GM18511 (cell line): ENCODE results near the gene CNOT4.
A peak's percentile ranks its signal among the peaks of the same experiment; 100 is the strongest.

Experiments used
- ATAC-seq: cut with Tn5 transposase; IDR thresholded peaks from one replicate; pipeline ENCODE4 v1.9.1; 2021; ENCODE audit warnings: mild to moderate bottlenecking, moderate library complexity; ENCODE audit not compliant: unreplicated experiment

Gene CNOT4, protein sequence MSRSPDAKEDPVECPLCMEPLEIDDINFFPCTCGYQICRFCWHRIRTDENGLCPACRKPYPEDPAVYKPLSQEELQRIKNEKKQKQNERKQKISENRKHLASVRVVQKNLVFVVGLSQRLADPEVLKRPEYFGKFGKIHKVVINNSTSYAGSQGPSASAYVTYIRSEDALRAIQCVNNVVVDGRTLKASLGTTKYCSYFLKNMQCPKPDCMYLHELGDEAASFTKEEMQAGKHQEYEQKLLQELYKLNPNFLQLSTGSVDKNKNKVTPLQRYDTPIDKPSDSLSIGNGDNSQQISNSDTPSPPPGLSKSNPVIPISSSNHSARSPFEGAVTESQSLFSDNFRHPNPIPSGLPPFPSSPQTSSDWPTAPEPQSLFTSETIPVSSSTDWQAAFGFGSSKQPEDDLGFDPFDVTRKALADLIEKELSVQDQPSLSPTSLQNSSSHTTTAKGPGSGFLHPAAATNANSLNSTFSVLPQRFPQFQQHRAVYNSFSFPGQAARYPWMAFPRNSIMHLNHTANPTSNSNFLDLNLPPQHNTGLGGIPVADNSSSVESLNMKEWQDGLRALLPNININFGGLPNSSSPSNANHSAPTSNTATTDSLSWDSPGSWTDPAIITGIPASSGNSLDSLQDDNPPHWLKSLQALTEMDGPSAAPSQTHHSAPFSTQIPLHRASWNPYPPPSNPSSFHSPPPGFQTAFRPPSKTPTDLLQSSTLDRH

DNA sequence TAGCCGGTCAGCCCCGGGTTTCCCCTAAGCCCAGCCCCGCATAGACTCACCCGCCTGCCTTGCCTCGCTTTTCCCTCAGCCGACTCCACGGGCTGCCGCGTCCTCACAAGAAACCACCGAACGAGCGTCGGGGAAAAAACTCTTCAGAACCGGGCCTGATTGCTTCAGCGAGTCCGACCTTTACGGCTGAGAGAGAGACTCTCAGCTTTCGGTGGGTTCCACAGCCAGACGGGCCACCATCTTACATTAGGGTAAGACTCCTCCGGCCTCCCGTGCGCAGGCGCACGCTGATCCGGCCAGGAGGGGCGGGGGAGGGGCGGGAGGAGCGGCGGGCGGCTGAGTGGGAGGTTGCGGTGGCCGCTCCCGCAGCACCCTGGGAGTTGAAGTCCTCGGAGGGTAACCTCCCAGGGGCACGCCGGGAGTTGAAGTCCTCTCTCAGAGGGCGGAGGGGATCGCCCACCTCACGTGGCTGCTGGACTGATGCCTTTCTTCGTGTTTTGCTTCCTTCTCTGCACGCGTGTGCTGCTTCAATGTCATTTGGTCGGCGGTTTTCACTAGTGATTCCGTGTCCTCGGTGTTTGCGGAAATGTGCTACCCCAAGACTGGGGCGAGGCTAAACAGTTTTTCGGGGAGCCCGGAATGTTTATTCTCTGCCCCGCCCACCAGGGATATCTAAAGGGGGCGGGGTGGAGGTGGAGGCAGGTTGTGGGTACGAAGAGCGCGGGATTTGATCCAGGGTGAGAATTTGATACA lies at the start of gene CNOT4:
Gene CNOT4 (minus strand): TSS at position 264 of the 753 bp plus-strand sequence. CDS start 71,771 bp downstream, outside the sequence.
- ATAC-seq, result peak; percentile 93

DNA sequence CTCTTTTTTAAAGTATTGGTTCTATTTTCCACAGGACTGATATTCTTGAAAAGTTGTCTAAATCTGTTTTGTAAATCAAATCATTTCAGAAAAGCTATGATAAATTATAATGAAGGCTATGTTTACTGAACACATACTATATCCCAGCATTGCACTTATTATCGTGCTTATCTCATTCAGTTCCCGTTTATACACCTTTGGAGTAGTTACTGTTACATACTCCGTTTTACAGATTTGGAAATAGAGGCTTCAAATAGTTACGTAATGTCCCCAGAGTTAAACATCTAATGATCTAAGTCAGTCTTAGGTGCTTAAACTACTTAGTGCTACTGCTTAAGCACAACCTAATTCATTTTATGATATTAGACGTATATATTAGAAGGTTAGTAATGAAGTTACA lies 49.0 kb upstream of the CNOT4 start:
- ATAC-seq, result no peak

DNA sequence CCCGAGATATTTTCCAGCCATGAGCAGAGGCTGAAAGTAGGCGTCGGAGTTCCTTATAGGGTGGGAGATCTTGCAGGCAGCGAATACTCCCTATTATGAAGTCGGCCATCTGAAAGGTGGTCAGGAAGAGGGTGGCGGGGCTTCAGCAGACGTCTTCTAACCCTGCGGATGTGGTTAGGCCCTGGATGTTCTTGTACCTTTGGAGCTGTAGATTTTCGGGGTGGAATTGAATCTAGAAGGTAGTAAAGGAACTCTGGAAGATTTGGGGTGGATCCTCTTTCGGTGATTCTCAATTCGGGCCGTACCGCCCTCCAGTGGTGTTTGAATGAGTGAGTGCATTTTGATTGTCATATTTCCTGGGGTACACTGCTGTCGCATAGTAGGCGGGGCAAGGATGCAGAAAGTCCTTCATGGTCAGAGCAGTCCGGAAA lies 48.5 kb upstream of the CNOT4 start:
- ATAC-seq, result peak; percentile 80

DNA sequence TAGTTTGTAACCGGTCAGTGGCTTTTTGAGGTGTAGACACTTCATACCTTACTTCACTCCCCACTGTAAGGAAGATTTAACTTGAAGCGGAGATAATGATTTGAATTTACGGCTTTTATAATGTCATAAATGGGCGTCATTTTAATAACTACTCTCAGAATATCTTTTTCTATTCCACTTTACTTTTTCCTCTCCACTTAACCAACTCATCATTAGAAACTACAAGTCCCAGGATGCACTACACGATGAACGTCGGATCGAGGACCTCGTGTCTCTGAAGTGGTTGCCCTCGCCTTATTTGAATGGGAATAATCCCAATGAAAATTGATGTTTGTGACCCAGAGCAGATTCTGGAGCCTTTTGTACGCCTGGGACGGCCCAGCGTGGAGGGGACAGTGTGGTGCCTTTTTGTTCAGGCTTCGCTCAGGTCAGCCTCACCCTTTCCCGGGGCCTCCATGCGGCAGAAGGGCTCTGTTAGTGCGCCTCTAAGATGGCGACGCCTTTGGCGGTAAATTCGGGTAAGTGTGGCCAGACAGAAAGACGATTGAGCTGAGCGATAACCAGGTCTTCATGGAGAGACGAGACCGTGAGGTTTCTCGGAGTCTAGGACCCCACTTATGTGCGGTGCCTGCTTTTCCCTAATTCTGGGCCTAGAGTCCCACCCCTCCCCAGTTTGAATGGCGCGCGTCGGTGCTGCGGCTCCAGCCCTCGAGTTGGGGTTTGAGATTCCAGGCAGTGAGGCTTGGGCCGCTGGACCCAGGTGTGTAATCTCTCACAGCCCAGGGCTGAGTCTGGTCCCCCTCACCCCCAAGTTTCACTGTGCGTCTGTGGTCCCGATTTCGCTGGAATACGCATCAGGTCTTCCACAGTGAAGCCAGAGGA lies 47.8 kb upstream of the CNOT4 start, which contains the start of gene NUP205:
Gene NUP205 (plus strand): TSS at position 463 of the 882 bp plus-strand sequence. CDS start 28 bp downstream, at position 491.
- ATAC-seq, result peak; percentile 84

DNA sequence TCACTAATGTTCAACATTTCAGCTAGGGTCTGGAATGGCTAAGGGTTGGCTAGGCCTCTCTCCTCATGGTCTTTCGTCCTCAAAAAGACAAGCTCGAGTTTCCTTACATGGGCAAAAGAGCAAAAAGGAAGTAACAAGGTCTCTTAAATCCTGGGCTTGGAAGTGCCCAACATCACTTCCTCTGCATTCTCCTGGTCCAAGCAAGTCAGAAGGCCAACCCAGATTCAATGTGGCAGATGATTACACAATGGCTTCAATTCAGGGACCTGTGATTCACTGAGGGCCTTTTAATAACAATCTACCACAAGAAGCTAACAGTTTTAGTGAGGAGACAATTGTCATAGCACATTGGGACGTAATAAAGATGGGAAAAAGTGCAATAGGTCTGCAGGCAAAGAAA lies 43.4 kb upstream of the CNOT4 start:
- ATAC-seq, result no peak

DNA sequence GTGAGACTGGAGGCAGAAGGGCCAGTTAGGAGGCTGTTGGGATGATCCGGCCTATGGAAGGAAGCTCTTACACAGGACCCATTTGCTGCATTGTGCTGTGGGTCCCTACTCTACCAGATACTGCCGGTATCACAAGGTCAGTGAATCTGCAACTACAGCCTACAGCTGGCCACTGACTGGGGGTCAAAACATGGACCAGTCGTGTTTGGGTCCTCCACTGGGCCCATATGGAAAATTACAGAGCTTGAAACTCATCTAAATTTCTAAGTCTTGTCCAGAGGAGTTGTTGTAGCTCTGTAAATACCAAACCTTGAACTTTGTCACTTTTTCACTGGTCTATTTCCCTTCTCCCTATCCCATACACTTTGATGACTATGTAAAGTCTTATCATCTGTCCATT lies 42.2 kb upstream of the CNOT4 start:
- ATAC-seq, result no peak

DNA sequence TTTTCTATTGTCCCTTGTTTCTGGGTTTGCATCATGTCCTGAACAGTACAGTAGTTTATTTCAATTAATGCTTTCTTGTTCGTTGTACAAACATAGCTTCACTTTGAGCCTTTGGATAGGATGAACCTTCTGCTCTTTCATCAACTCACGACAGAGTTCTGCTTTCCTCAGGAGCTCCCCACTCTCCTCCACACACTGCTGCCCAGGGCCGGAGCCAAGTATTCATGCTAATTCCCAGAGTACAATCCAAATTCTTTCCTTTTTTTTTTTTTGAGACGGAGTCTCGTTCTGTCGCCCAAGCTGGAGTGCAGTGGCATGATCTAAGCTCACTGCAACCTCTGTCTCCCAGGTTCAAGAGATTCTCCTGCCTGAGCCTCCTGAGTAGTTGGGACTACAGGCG lies 40.3 kb upstream of the CNOT4 start:
- no peak for ATAC-seq

DNA sequence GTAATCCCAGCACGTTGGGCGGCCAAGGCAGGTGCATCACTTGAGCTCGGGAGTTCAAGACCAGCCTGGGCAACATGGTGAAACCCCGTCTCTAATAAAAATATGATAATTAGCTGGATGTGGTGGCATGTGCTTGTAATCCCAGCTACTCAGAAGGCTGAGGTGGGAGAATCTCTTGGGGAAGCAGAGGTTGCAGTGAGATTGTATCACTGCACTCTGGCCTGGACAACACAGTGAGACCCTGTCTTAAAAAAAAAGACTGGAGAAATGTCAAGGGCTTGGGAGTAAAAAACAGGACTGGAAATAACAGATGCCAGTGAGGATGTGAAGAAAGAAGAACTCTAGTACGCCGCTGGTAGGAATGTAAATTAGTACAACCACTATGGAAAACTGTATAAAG lies 31.1 kb upstream of the CNOT4 start:
- ATAC-seq, result no peak

DNA sequence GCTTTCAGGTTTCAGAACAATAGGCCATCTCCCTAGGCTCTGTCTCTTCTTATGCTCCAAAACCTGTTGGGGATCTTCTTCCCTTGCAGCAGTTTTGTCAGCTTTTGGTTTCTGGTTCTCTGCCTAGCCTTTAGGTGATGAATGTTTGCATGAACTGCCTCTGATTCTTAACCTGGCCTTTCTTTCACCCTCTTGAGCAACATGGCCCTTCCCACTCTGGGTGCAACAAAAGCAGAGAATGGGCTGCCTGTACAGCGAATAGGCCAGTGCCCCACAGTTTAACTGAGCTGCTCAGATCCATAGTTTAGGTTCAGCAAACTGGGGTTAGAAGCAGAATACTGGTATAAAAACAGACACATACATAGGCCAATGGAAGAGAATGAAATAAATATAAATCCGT lies 29.7 kb upstream of the CNOT4 start:
- ATAC-seq, result no peak

DNA sequence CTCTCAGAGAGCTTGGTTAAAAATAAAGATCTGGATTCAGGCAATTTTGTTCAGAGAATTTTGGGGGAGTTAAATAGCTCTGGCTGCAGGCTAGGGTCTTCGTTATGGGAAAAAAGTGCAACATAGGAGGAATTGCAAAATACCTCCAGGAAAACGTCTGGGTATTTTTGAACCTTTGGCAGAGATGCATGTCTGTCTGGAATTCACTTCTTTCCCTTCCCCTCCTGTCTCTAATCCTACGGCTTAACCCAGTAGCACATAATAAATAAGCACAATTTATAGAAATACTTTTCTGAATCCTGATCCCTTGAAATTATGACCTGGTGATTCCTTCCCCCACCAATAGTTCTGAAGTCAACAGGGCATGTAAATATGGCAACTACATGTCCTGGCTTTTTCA lies 28.5 kb upstream of the CNOT4 start:
- no peak for ATAC-seq

DNA sequence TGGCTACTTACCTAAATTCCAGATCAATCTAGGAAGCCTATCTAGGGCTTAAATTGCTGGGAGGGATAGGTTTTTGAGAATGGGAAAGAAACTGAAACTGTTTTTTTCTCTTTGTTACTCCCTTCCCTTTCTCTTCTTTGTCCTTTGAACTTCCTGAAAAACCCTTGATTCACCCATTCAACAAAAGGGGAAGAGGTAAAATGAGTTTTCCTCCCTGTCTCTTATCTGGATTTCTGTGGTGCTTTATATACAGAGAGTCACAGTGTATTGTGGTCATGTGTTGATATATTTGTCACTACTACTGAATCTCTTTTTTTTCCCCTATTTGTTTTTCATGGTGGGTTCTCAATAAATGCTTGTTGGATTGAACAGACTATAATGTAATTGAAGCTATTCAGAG lies 28.0 kb upstream of the CNOT4 start:
- no peak for ATAC-seq

DNA sequence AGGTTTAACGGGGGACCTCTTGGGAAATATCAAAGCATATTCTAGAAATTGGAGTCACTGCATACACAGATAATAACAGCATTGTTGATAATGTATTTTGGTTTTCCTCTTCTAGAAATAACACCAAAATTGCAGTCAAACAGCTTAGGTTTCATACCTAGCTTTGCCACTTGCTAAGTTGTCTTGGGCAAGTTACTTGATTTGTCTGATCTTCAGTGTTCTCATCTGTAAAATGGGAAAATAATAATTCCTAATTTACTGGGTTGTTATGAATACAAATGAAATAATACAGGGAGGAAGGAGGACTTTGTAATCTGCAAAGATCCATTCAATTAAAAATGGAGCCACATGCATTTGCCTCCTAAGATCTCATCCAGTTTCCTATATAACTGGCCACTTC lies 27.6 kb upstream of the CNOT4 start:
- no peak for ATAC-seq

DNA sequence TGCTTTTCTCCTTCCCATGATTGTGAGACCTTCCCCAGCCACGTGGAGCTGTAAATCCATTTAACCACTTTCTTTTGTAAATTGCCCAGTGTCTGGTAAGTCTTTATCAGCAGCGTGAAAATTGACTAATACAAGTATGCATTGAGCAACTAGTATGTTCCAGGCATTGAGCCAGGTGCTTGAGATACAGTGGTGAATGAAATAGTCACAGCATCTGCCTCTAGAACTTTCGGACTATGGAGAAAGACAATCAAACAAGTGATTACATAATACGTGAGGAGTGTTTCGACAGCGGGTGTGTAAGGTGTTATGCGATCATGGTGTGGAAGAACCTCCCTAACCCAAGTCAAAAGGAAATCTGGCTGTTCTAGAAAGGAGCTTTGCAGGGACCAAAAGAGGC lies 26.2 kb upstream of the CNOT4 start:
- no peak for ATAC-seq

DNA sequence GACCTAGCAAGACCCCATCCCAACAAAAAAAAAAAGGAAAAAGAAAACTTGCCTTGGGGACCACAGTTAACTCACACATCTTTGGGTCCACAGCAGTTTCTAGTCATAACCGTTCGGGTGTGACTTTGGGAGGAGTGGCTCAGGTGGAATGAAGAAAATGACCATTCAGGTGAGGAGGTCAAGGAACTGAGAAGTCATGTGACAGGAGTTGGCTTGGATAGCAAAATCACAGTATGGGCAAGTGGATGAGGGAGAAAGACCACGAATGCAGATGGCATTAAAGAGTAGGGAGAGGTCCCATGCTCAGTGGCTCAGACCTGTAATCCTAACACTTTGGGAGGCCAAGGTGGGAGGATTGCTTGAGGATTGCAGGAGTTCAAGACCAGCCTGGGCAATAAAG lies 17.1 kb upstream of the CNOT4 start:
- ATAC-seq, result no peak

DNA sequence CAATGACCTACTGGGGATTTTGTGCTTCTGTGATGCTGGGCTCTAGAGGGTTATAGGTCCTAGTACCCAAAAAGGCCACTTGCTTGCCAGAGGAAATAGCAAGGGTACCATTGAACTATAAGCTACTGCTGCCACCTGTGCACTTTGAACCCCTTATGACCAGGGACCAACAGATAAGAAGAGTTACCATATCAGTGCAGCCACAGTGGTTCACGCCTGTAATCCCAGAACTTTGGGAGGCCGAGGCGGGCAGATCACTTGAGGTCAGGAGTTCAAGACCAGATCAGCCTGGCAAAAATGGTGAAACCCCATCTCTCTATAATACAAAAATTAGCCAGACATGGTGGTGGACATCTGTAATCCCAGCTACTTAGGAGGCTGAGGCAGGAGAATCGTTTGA lies 15.5 kb upstream of the CNOT4 start:
- no peak for ATAC-seq

DNA sequence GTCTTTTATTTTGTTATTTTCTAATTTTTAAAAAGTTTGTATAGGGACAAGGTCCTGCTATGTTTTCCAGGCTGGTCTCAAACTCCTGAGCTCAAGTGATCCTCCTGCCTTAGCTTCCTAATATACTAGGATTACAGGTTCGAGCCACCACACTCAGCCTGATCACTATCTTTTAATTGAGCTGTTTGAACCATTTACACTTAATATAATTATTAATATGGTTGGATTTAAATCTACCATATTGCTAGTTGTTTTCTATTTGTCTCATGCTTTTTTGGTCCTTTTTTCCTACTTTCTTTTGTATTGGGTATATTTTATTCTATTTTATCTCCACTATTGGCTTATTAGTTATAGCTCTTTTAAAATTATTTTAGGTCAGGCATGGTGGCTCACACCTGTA lies 13.2 kb upstream of the CNOT4 start:
- no peak for ATAC-seq

DNA sequence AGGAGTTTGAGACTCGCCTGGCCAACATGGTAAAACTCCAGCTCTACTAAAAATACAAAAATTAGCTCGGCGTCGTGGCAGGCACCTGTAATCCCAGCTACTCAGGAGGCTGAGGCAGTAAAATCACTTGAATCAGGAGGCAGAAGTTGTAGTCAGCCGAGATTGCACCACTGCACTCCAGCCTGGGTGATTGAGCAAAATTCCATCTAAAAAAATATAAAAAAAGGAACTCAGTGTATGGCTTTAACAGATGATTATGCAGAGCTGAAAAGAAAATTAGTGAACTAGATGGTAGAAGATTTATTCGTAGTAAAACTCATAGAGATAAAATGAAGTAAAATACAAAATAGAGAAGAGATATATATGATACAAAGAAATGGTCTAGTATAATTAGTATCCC lies 12.6 kb upstream of the CNOT4 start:
- no peak for ATAC-seq

DNA sequence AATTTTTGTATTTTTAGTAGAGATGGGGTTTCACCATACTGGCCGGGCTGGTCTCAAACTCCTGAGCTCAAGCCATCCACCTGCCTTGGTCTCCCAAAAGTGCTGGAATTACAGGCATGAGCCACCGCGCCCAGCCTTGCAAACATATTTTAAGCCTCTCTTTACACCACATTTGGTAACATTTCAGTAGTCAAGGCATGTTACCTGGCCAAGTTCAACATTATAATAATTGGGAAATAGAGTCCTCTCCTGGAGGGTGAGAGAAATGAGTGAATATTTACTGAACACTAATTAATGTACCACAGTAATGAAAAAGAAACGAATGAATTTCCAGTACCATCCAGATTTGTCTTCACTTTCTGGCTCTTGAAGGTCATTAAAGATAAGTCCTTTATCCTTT lies 10.0 kb upstream of the CNOT4 start:
- no peak for ATAC-seq

DNA sequence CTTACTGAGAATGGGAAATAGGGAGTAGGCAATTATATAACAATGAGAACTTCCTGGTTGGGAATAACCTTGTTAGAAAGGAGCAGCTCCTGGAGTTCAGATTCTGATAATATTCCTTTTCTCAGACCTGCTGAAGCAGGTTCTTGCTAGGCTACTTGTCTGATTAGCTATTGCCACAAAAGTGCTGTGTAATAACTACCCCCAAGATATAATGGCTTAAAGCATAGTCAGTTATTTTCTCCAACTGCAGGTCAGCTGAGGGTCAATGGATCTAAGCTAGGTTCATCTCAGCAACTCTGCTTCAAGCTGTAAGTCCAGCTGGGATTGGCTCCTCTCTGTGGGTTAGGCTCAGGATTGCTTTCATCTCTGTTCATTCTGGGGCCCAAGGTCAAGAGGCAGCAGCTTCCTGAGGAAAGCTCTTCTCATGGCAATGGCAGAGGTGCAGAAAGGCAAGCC lies 9.4 kb upstream of the CNOT4 start:
- ATAC-seq, result no peak

DNA sequence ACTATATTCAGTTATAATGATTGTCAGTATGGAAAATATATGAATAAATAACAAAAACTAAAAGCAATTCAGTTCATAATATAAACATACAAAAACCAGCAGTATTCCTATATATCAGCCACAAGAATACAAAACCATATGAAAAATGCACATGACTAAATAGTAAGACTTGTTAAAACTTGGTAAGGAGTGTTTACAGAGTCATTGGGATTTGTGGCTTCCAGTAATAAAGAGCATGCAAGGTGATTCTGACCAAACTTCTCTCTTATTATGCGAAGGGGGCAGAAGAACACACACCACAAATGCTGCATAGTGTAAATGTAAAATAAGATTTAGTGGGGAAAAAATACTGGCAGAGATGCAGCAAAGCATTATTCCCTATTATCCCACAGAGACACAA lies 8.8 kb upstream of the CNOT4 start:
- ATAC-seq, result no peak
